HG03159 (cell line): ENCODE data around the gene RPH3AL.

Experiments
- ATAC-seq: cut with Tn5 transposase; IDR thresholded peaks from one replicate; pipeline ENCODE4 v1.9.1; 2021; ENCODE audit warnings: mild to moderate bottlenecking, moderate library complexity; ENCODE audit not compliant: unreplicated experiment

RPH3AL gene

GRCh38 chr17:163514-164098 is 189.0 kb downstream of the RPH3AL start:
- no peak for ATAC-seq

- ATAC-seq = no peak
These were observed 189.9 kb downstream of the RPH3AL start for GRCh38 chr17:162689-163088.
